HepG2 (cell line): ENCODE data around the gene PSMD1. TPM values are rescaled to one million over a fixed set of nuclear protein-coding genes. Genes with fewer than 3 reads are reported as not detected.

ENCODE experiments used
- GZF1 ChIP-seq: sonication (generic); formaldehyde crosslinking; IDR thresholded peaks from 2 replicates; pipeline ENCODE4 v1.5.1; 2020; ENCODE audit warnings: mild to moderate bottlenecking, missing genetic modification reagents
- ZNF776 ChIP-seq: sonication (generic); formaldehyde crosslinking; IDR thresholded peaks from 2 replicates; pipeline ENCODE4 v1.4.0; 2020; ENCODE audit warnings: mild to moderate bottlenecking, missing genetic modification reagents
- polyA plus RNA-seq, 8 experiments: library from polyadenylated mRNA; depleted of rRNA in 3 of 8; stranded (reverse) in 7 of 8; unstranded in 1 of 8; fragments of >200 nt; fragmentation: Illumina TruSeq in 4 of 8; extraction: Trizol in 4 of 8; gene quantifications; 2 replicates each; pipeline versions ENCODE4 v1.2.1 to v1.2.3, GENCODE V29; 2011 to 2016; ENCODE audit warnings: low read depth in 4 of 8, missing spikeins in 1 of 8, mixed read lengths in 1 of 8; ENCODE audit not compliant: insufficient read depth in 1 of 8
- total RNA-seq, 5 experiments: library from RNA; depleted of rRNA; stranded (reverse); fragments of >200 nt; fragmentation: Illumina TruSeq; extraction: Trizol; gene quantifications; 2 replicates each; pipeline ENCODE4 v1.2.3, GENCODE V29; 2016; ENCODE audit warnings: low read depth in 1 of 5
- TF ChIP-seq, protein P1 (sequence below): sonication (generic); formaldehyde crosslinking; IDR thresholded peaks from 2 replicates; pipeline ENCODE4 v1.9.0; 2022; ENCODE audit warnings: missing genetic modification reagents, mild to moderate bottlenecking, borderline replicate concordance
- TF ChIP-seq, protein P2 (sequence below): sonication (generic); formaldehyde crosslinking; IDR thresholded peaks from 2 replicates; pipeline ENCODE4 v1.4.0; 2020; ENCODE audit warnings: mild to moderate bottlenecking, missing genetic modification reagents
- TF ChIP-seq, protein P3 (sequence below): sonication (generic); formaldehyde crosslinking; IDR thresholded peaks from 2 replicates; pipeline ENCODE4 v1.4.0; 2020; ENCODE audit warnings: mild to moderate bottlenecking, missing genetic modification reagents, borderline replicate concordance
- TF ChIP-seq, protein P4 (sequence below): sonication (generic); formaldehyde crosslinking; IDR thresholded peaks from 2 replicates; pipeline ENCODE4 v1.5.0; 2020; ENCODE audit warnings: missing genetic modification reagents
- TF ChIP-seq, protein P5 (sequence below): sonication (generic); formaldehyde crosslinking; IDR thresholded peaks from 2 replicates; pipeline ENCODE4 v1.4.0; 2020; ENCODE audit warnings: missing genetic modification reagents, borderline replicate concordance
- TF ChIP-seq, protein P6 (sequence below): sonication (generic); formaldehyde crosslinking; IDR thresholded peaks from 2 replicates; pipeline ENCODE4 v1.4.0; 2020; ENCODE audit warnings: missing genetic modification reagents, borderline replicate concordance

Gene PSMD1
- total and polyA plus RNA-seq, 2 of the 13 experiments (the other 11 are each of a cell fraction or from before 2014, with no cell fraction given): 136 to 191 TPM

DNA sequence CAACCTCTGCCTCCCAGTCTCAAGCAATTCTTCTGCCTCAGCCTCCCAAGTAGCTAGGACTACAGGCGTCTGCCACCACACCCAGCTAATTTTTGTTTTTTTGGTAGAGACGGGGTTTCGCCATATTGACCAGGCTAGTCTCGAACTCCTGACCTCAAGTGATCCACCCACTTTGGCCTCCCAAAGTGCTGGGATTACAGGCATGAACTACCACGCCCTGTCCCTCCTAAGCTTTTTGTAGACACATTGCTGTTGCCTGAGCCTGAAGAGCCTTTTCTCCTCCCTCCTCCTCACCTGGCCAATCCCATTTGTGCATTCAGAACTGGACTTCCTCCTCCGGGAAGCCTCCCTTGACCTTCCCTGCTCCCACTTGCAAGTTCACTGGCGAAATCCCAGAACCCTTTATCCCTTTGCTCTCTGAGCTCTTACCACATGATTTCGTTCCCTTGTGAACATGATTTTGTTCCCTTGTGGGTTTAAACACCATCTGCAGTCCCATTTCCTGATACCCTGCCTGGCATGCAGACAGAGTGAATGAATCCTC, 16.8 kb upstream of the PSMD1 start (continued):
- TF ChIP-seq, protein P1, sequence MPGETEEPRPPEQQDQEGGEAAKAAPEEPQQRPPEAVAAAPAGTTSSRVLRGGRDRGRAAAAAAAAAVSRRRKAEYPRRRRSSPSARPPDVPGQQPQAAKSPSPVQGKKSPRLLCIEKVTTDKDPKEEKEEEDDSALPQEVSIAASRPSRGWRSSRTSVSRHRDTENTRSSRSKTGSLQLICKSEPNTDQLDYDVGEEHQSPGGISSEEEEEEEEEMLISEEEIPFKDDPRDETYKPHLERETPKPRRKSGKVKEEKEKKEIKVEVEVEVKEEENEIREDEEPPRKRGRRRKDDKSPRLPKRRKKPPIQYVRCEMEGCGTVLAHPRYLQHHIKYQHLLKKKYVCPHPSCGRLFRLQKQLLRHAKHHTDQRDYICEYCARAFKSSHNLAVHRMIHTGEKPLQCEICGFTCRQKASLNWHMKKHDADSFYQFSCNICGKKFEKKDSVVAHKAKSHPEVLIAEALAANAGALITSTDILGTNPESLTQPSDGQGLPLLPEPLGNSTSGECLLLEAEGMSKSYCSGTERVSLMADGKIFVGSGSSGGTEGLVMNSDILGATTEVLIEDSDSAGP (CRISPR knock-in tag): peak; percentile 49
- no peak for TF ChIP-seq GZF1 (CRISPR knock-in tag)
- TF ChIP-seq, protein P2, sequence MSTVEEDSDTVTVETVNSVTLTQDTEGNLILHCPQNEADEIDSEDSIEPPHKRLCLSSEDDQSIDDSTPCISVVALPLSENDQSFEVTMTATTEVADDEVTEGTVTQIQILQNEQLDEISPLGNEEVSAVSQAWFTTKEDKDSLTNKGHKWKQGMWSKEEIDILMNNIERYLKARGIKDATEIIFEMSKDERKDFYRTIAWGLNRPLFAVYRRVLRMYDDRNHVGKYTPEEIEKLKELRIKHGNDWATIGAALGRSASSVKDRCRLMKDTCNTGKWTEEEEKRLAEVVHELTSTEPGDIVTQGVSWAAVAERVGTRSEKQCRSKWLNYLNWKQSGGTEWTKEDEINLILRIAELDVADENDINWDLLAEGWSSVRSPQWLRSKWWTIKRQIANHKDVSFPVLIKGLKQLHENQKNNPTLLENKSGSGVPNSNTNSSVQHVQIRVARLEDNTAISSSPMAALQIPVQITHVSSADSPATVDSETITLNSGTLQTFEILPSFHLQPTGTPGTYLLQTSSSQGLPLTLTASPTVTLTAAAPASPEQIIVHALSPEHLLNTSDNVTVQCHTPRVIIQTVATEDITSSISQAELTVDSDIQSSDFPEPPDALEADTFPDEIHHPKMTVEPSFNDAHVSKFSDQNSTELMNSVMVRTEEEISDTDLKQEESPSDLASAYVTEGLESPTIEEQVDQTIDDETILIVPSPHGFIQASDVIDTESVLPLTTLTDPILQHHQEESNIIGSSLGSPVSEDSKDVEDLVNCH (CRISPR knock-in tag): peak; percentile 75; the same call in 1 of the 2 replicates
- TF ChIP-seq, protein P3, sequence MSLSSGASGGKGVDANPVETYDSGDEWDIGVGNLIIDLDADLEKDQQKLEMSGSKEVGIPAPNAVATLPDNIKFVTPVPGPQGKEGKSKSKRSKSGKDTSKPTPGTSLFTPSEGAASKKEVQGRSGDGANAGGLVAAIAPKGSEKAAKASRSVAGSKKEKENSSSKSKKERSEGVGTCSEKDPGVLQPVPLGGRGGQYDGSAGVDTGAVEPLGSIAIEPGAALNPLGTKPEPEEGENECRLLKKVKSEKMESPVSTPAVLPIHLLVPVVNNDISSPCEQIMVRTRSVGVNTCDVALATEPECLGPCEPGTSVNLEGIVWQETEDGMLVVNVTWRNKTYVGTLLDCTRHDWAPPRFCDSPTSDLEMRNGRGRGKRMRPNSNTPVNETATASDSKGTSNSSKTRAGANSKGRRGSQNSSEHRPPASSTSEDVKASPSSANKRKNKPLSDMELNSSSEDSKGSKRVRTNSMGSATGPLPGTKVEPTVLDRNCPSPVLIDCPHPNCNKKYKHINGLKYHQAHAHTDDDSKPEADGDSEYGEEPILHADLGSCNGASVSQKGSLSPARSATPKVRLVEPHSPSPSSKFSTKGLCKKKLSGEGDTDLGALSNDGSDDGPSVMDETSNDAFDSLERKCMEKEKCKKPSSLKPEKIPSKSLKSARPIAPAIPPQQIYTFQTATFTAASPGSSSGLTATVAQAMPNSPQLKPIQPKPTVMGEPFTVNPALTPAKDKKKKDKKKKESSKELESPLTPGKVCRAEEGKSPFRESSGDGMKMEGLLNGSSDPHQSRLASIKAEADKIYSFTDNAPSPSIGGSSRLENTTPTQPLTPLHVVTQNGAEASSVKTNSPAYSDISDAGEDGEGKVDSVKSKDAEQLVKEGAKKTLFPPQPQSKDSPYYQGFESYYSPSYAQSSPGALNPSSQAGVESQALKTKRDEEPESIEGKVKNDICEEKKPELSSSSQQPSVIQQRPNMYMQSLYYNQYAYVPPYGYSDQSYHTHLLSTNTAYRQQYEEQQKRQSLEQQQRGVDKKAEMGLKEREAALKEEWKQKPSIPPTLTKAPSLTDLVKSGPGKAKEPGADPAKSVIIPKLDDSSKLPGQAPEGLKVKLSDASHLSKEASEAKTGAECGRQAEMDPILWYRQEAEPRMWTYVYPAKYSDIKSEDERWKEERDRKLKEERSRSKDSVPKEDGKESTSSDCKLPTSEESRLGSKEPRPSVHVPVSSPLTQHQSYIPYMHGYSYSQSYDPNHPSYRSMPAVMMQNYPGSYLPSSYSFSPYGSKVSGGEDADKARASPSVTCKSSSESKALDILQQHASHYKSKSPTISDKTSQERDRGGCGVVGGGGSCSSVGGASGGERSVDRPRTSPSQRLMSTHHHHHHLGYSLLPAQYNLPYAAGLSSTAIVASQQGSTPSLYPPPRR (CRISPR knock-in tag): peak; percentile 72; the same call in 1 of the 2 replicates
- TF ChIP-seq, protein P4, sequence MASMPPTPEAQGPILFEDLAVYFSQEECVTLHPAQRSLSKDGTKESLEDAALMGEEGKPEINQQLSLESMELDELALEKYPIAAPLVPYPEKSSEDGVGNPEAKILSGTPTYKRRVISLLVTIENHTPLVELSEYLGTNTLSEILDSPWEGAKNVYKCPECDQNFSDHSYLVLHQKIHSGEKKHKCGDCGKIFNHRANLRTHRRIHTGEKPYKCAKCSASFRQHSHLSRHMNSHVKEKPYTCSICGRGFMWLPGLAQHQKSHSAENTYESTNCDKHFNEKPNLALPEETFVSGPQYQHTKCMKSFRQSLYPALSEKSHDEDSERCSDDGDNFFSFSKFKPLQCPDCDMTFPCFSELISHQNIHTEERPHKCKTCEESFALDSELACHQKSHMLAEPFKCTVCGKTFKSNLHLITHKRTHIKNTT (CRISPR knock-in tag): no peak
- no peak for TF ChIP-seq ZNF776 (CRISPR knock-in tag)
- TF ChIP-seq, protein P5, sequence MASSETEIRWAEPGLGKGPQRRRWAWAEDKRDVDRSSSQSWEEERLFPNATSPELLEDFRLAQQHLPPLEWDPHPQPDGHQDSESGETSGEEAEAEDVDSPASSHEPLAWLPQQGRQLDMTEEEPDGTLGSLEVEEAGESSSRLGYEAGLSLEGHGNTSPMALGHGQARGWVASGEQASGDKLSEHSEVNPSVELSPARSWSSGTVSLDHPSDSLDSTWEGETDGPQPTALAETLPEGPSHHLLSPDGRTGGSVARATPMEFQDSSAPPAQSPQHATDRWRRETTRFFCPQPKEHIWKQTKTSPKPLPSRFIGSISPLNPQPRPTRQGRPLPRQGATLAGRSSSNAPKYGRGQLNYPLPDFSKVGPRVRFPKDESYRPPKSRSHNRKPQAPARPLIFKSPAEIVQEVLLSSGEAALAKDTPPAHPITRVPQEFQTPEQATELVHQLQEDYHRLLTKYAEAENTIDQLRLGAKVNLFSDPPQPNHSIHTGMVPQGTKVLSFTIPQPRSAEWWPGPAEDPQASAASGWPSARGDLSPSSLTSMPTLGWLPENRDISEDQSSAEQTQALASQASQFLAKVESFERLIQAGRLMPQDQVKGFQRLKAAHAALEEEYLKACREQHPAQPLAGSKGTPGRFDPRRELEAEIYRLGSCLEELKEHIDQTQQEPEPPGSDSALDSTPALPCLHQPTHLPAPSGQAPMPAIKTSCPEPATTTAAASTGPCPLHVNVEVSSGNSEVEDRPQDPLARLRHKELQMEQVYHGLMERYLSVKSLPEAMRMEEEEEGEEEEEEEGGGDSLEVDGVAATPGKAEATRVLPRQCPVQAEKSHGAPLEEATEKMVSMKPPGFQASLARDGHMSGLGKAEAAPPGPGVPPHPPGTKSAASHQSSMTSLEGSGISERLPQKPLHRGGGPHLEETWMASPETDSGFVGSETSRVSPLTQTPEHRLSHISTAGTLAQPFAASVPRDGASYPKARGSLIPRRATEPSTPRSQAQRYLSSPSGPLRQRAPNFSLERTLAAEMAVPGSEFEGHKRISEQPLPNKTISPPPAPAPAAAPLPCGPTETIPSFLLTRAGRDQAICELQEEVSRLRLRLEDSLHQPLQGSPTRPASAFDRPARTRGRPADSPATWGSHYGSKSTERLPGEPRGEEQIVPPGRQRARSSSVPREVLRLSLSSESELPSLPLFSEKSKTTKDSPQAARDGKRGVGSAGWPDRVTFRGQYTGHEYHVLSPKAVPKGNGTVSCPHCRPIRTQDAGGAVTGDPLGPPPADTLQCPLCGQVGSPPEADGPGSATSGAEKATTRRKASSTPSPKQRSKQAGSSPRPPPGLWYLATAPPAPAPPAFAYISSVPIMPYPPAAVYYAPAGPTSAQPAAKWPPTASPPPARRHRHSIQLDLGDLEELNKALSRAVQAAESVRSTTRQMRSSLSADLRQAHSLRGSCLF: no peak
- TF ChIP-seq, protein P6, sequence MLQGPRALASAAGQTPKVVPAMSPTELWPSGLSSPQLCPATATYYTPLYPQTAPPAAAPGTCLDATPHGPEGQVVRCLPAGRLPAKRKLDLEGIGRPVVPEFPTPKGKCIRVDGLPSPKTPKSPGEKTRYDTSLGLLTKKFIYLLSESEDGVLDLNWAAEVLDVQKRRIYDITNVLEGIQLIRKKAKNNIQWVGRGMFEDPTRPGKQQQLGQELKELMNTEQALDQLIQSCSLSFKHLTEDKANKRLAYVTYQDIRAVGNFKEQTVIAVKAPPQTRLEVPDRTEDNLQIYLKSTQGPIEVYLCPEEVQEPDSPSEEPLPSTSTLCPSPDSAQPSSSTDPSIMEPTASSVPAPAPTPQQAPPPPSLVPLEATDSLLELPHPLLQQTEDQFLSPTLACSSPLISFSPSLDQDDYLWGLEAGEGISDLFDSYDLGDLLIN: no peak
